Renal cortical epithelial cell (primary cell): ENCODE results near the gene TUBGCP6. TPM values are rescaled to one million over a fixed set of nuclear protein-coding genes. Genes with fewer than 3 reads are reported as not detected.

Experiments
- DNase-seq: peaks from one replicate; pipeline ENCODE4 v3.0.0-alpha.2; 2011; ENCODE audit warnings: low read depth
- total RNA-seq: library from RNA; depleted of rRNA; stranded (reverse); fragments of >200 nt; gene quantifications from 2 replicates; pipeline ENCODE4 v1.2.3, GENCODE V29; 2014

The TUBGCP6 gene
- total RNA-seq, 1 donor from 2014 or later: 34.5 TPM

- no peak for DNase-seq
These were observed 62.4 kb downstream of the TUBGCP6 start for GRCh38 chr22:50182176-50183081.

- no peak for DNase-seq
These were observed 63.9 kb downstream of the TUBGCP6 start for GRCh38 chr22:50180727-50181521.

- DNase-seq: no peak
These were observed 64.7 kb downstream of the TUBGCP6 start for GRCh38 chr22:50179937-50180726.

GRCh38 chr22:50178871-50179869, 65.7 kb downstream of the TUBGCP6 start:
- DNase-seq: no peak

GRCh38 chr22:50178471-50178864, 66.4 kb downstream of the TUBGCP6 start:
- no peak for DNase-seq

- DNase-seq: no peak
These were observed 67.0 kb downstream of the TUBGCP6 start for GRCh38 chr22:50177537-50178470.

GRCh38 chr22:50176850-50177536, 67.8 kb downstream of the TUBGCP6 start:
- no peak for DNase-seq

- no peak for DNase-seq
These were observed 68.6 kb downstream of the TUBGCP6 start for GRCh38 chr22:50175921-50176849.

- no peak for DNase-seq
These were observed 69.7 kb downstream of the TUBGCP6 start for GRCh38 chr22:50175191-50175461.

GRCh38 chr22:50174382-50175190, 70.2 kb downstream of the TUBGCP6 start:
- no peak for DNase-seq

GRCh38 chr22:50173983-50174355, 70.9 kb downstream of the TUBGCP6 start:
- no peak for DNase-seq

- DNase-seq: no peak
These were observed 71.4 kb downstream of the TUBGCP6 start for GRCh38 chr22:50173311-50173982.

- no peak for DNase-seq
These were observed 72.8 kb downstream of the TUBGCP6 start for GRCh38 chr22:50171965-50172421.

- DNase-seq: no peak
These were observed 73.4 kb downstream of the TUBGCP6 start for GRCh38 chr22:50171319-50171964.

- no peak for DNase-seq
These were observed 74.1 kb downstream of the TUBGCP6 start, which contains the start of gene PANX2 for GRCh38 chr22:50170453-50171318. TSS of gene PANX2 (plus strand) at chr22:50170731. CDS start at chr22:50170731, 0 bp downstream.
